ENCODE data around the gene CDH23.
"Not testable (repeated sequence)": the region's sequence is repeated elsewhere in the genome, so short reads cannot be mapped to it uniquely, and the experiment has no call there.

Gene CDH23

GRCh38 chr10:71848325-71849275 is 451.9 kb downstream of the CDH23 start:
- DNase-seq, result no peak

DNA sequence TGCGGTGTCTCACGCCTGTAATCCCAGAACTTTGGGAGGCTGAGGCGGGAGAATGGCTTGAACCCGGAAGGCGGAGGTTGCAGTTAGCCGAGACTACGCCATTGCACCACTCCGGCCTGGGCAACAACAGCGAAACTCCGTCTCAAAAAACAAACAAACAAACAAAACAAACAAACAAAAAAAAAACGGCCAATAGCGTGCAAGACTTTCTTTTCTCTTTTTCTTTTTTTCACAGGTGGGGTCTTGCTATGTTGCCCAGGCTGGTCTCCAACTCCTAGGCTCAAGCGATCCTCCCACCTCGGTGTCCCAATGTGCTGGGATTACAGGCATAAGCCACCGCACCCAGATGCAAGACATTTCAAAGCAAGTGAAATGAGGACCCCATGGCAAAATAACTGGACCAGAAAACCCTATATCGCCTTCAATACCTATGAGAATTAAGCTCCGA is 452.8 kb downstream of the CDH23 start:
- no peak for DNase-seq

GRCh38 chr10:71850021-71850742 is 453.5 kb downstream of the CDH23 start:
- no peak for DNase-seq

- DNase-seq, result peak; percentile 98
Measured at GRCh38 chr10:71850743-71851464, 454.2 kb downstream of the CDH23 start, which contains the start of gene PSAP. Gene PSAP (minus strand): TSS chr10:71851251. CDS start chr10:71851221, 30 bp downstream.

GRCh38 chr10:71851465-71852095 is 454.9 kb downstream of the CDH23 start:
- not testable (repeated sequence) for DNase-seq

DNA sequence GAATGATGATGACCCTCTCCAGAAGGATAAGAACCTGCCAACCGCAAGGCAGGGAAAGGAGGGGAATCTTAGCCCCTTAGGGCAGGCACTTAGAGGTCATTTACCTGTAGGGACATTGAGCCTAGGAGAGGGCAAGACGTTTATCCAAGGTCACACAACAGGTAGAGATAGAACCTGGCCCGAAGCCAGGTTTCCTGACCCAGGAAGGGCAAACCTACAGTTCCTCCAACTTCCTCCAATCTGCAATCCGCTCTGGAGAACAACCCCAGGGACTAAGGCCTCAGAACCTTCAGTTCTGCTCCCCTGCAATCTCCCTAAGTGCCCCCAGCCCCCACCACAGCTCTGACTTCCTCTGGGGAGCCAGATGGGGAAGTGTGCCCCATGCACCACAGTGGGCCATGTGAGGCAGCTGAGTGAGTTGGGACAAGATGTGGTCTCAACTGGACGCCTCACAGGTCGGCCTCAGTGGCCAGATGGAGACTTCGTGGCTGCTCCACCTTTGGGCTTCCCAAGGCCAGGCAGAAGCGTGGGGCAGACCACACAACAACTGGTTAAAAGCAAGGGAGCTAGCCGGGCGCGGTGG is 455.7 kb downstream of the CDH23 start:
- no peak for DNase-seq

GRCh38 chr10:71854031-71854430 is 457.3 kb downstream of the CDH23 start:
- DNase-seq, result no peak

DNA sequence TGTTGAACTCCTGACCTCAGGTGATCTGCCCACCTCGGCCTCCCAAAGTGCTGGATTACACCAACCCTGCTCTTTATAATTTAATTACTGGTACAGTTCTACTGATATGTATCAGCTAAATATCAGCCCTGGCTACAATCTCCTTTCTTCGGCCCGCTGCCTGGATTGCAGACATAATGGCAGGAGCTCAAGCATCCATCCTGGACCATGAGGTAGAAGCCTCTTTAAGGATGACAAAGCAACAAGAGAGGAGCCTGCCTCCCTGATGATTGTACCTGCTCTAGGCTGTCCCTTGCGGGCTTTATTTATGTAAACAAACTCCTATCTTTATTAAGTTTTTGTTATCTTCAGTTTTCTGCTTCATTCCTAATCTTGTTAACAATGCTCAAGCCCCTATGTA is 459.9 kb downstream of the CDH23 start:
- no peak for DNase-seq

GRCh38 chr10:71857934-71858890 is 461.5 kb downstream of the CDH23 start:
- no peak for DNase-seq

- DNase-seq, result peak; percentile 82
Measured at GRCh38 chr10:71860243-71861029, 463.7 kb downstream of the CDH23 start.

DNA sequence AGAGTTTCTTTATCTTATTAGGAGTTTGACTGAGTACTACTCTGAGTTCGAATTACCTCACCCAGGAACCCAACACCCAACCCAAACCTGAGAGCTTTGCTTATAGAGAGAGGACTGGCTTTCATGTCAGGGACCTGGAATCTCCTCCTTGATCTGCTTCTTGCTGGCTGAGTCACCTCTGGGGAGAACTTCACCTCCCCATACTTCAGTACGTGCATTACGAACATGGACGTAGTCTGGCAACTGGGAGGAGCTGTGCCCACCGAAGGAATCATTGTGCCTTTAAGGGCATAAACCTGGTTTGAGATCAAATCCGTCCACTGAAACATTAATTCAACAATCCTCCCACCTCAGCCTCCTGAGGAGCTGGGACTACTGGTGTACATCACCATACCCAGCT is 466.5 kb downstream of the CDH23 start:
- no peak for DNase-seq

- no peak for DNase-seq
Measured at GRCh38 chr10:71864911-71865361, 468.2 kb downstream of the CDH23 start.
